Transverse colon (tissue), 4 donors: ENCODE data around the gene ACBD3. TPM values are rescaled to one million over a fixed set of nuclear protein-coding genes. Genes with fewer than 3 reads are reported as not detected.

Experiments used
- DNase-seq: peaks from one replicate; pipeline ENCODE4 v3.0.0-alpha.2; 2019
- H3K27ac ChIP-seq, 4 donors: fragments of 200-600 bp; sonication (generic); 2 replicates each; pipeline ENCODE4 v1.5.1; 2016 to 2018; ENCODE audit warnings: inconsistent platforms in 4 of 4
- H3K27me3 ChIP-seq: fragments of 200-600 bp; sonication (generic); 2 replicates; pipeline ENCODE4 v1.5.1; 2017; ENCODE audit warnings: inconsistent platforms
- H3K36me3 ChIP-seq, 4 donors: fragments of 200-600 bp; sonication (generic); 2 replicates each; pipeline ENCODE4 v1.5.1; 2017 to 2019; ENCODE audit warnings: inconsistent platforms in 4 of 4
- H3K4me1 ChIP-seq, 4 donors: fragments of 200-600 bp; sonication (generic); 2 replicates each; pipeline ENCODE4 v1.5.1; 2017 to 2020; ENCODE audit warnings: inconsistent platforms in 4 of 4
- H3K4me3 ChIP-seq, 4 donors: fragments of 200-600 bp; sonication (generic); 1 replicate in 1 of 4; 2 replicates in 3 of 4; pipeline versions ENCODE4 v1.5.1 to v1.6.1; 2017 to 2019; ENCODE audit warnings: inconsistent platforms in 4 of 4
- H3K9me3 ChIP-seq, 2 donors: fragments of 200-600 bp; sonication (generic); 2 replicates each; pipeline ENCODE4 v1.5.1; 2017 to 2019; ENCODE audit warnings: inconsistent platforms in 2 of 2
- CTCF ChIP-seq, 5 experiments: fragments of 200-600 bp in 3 of 5; fragments of 450-650 bp in 2 of 5; sonication (generic) in 3 of 5; IDR thresholded peaks; 1 replicate in 2 of 5; 2 replicates in 3 of 5; pipeline ENCODE4 v1.5.1; 2016 to 2017; ENCODE audit warnings: antibody characterized with exemption in 5 of 5, inconsistent platforms in 3 of 5, mild to moderate bottlenecking in 2 of 5, moderate library complexity in 1 of 5
- EP300 ChIP-seq: sonication (generic); formaldehyde crosslinking; IDR thresholded peaks from one replicate; pipeline ENCODE4 v1.6.1; 2017; ENCODE audit warnings: antibody characterized with exemption, low read depth
- POLR2A ChIP-seq: fragments of 450-650 bp; IDR thresholded peaks from one replicate; pipeline ENCODE4 v1.6.1; 2016; ENCODE audit warnings: antibody characterized with exemption, mild to moderate bottlenecking, moderate library complexity
- POLR2AphosphoS5 ChIP-seq, 3 donors: sonication (generic); formaldehyde crosslinking; IDR thresholded peaks; one replicate each; pipeline ENCODE4 v1.6.1; 2016; ENCODE audit warnings: antibody characterized with exemption in 3 of 3
- WGBS, 2 donors: methylation state at CpG; one replicate each; pipeline ENCODE4 v1.1.5; 2018; ENCODE audit warnings: low coverage in 1 of 2; 5-methylcytosine and 5-hydroxymethylcytosine counted together
- in situ Hi-C, 4 donors: fragments of 200-750 bp; cut with MboI; loops; one replicate each; pipeline versions ENCODE4 v1.15.0 to v1.15.1; 2017; ENCODE audit warnings: low sequenced_read_pairs in 3 of 4, low pct_ligation_motif_present in 1 of 4, low pct_unique_long_range_greater_than_20kb in 1 of 4
- intact Hi-C: fragments of 100-400 bp; cut with DNase I; formaldehyde crosslinking; loops from one replicate; pipeline ENCODE4 v1.15.1; 2023; ENCODE audit warnings: low total_unique reads
- total RNA-seq, 4 donors: library from RNA; depleted of rRNA; stranded (reverse); fragments of >200 nt; gene quantifications; one replicate each; pipeline ENCODE4 v1.1.0, GENCODE V29; 2016

Gene ACBD3
- total RNA-seq, 4 donors from 2014 or later = 19.3 to 44.6 (median 30.7) TPM

DNA sequence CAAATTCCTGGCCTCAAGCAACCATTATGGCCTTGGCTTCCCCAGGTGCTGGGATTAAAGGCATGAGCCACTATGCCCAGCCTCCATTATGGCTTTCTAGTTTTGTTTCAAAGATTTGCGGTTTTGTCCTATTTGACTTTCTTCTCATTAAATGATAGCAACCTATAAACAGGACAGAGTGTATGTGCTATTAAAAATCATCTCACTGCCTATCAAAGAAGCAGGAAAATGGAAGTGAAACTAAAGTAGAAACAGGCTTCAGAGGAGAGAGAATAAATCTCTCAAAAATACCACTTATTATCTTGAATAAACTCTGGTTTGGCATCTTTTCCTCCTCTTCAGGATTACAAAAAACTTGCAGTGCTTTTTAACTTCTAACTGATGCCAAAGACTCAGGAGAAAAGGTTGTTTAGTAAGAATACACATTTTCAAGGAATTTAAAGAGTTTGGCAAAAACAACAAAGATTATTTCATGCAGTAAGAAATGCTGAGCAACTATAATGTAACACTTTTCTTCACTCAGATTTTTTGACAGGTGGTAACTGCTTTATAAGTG, 28.7 kb downstream of the ACBD3 start:
- in situ Hi-C loops = no loop called here
- H3K4me1 ChIP-seq = no peaks in the 10 kb centered on the region
- no peaks in the 10 kb centered on the region for H3K27me3 ChIP-seq
- WGBS, 2 donors = 78 to 100% methylated on average over 1 of the region's 1 CpG
- peaks cover 0 to 63% (median 16%) of the 10 kb centered on the region in 4 donors for H3K36me3 ChIP-seq
- TF ChIP-seq EP300 = no peak
- no peak for TF ChIP-seq POLR2A
- TF ChIP-seq POLR2AphosphoS5 (IDR thresholded peaks at IDR 0.05) = no peak
- intact Hi-C loops = no loop called here
- no peak overlapping the region for H3K27ac ChIP-seq
- no peak overlapping the region for H3K4me3 ChIP-seq
- no peaks in the 10 kb centered on the region for H3K9me3 ChIP-seq
- no peak for DNase-seq

GRCh38 chr1:226154593-226154992, 31.9 kb downstream of the ACBD3 start:
- intact Hi-C loops (no loop called here), in situ Hi-C loops (no loop called here)
- no peak for DNase-seq
- Histone ChIP-seq H3K27me3 (no peaks in the 10 kb centered on the region), H3K27ac (no peak overlapping the region), H3K4me3 (no peak overlapping the region), H3K9me3 (no peaks in the 10 kb centered on the region), H3K4me1 (no peaks in the 10 kb centered on the region), H3K36me3 (peaks cover 0 to 43% (median 16%) of the 10 kb centered on the region in 4 donors)
- 88 to 90% methylated on average over 1 of the region's 1 CpG for WGBS, 2 donors
- no peak for TF ChIP-seq POLR2A
- no peak for TF ChIP-seq CTCF (IDR thresholded peaks at IDR 0.05)
- no peak for TF ChIP-seq EP300
- TF ChIP-seq POLR2AphosphoS5 (IDR thresholded peaks at IDR 0.05) = no peak

- Histone ChIP-seq H3K4me3 (no peak overlapping the region), H3K4me1 (no peaks in the 10 kb centered on the region), H3K9me3 (no peaks in the 10 kb centered on the region), H3K27ac (no peak overlapping the region), H3K27me3 (no peaks in the 10 kb centered on the region), H3K36me3 (peaks cover 0 to 54% (median 25%) of the 10 kb centered on the region in 4 donors)
- TF ChIP-seq POLR2A (no peak), EP300 (no peak), POLR2AphosphoS5 (IDR thresholded peaks at IDR 0.05) (no peak), CTCF (IDR thresholded peaks at IDR 0.05) (no peak)
- in situ Hi-C loops = no loop called here
- no peak for DNase-seq
- intact Hi-C loops = no loop called here
- WGBS, 2 donors = 82 to 92% methylated on average over 4 of the region's 4 CpGs
Measured at GRCh38 chr1:226149806-226150205, 36.7 kb downstream of the ACBD3 start.

- intact Hi-C loops = no loop called here
- no peak overlapping the region for H3K4me3 ChIP-seq
- TF ChIP-seq CTCF (IDR thresholded peaks at IDR 0.05) (no peak), POLR2AphosphoS5 (IDR thresholded peaks at IDR 0.05) (no peak), POLR2A (no peak), EP300 (no peak)
- H3K27me3 ChIP-seq = no peaks in the 10 kb centered on the region
- H3K27ac ChIP-seq = no peak overlapping the region
- H3K9me3 ChIP-seq = no peaks in the 10 kb centered on the region
- peaks cover 0 to 61% (median 19%) of the 10 kb centered on the region in 4 donors for H3K36me3 ChIP-seq
- in situ Hi-C loops = no loop called here
- DNase-seq = no peak
- H3K4me1 ChIP-seq = no peaks in the 10 kb centered on the region
Measured at GRCh38 chr1:226148121-226148648, 38.4 kb downstream of the ACBD3 start.

DNA sequence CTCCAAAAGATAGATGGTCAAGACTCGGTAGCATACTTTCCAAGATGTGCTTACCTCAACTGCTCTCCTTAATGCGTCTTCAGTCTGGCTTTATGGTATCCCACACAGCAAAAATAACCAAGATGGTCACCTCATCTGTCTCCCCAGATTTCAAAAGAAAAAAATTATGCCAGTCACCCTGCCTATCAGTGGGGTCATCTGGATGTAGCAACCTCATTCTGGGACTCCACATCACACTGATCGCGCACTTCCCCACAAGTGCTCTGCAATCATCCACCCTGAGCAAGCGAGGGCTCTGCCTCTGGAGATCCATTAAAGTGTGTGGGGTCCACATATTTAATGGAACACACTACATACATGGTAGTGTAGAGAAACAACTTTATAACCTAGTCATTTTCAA, 42.5 kb downstream of the ACBD3 start:
- Histone ChIP-seq H3K4me1 (no peaks in the 10 kb centered on the region), H3K36me3 (peaks cover 0 to 31% (median 14%) of the 10 kb centered on the region in 4 donors), H3K27me3 (no peaks in the 10 kb centered on the region), H3K4me3 (no peak overlapping the region), H3K9me3 (no peaks in the 10 kb centered on the region), H3K27ac (no peak overlapping the region)
- 60 to 98% methylated on average over 2 to 5 of the region's 5 CpGs for WGBS, 2 donors
- DNase-seq = no peak
- TF ChIP-seq EP300 (no peak), POLR2AphosphoS5 (IDR thresholded peaks at IDR 0.05) (no peak), POLR2A (no peak), CTCF (IDR thresholded peaks at IDR 0.05) (no peak)
- intact Hi-C loops = no loop called here
- in situ Hi-C loops = no loop called here
